Heart right ventricle (tissue), 16 donors: ENCODE data around the gene PDE3A. TPM values are rescaled to one million over a fixed set of nuclear protein-coding genes. Genes with fewer than 3 reads are reported as not detected.
"Not testable (repeated sequence)": the region's sequence is repeated elsewhere in the genome, so short reads cannot be mapped to it uniquely, and the experiment has no call there.

Experiments used
- ATAC-seq, 8 donors: fragments of 200-7000 bp; cut with Tn5 transposase; one replicate each; pipeline ENCODE4 v1.9.1; 2020; ENCODE audit warnings: mild to moderate bottlenecking in 8 of 8, moderate library complexity in 8 of 8, moderate number of reproducible peaks in 1 of 8
- DNase-seq, 2 donors: peaks; one replicate each; pipeline ENCODE4 v3.0.0-alpha.2; 2020
- H3K27ac ChIP-seq, 10 donors: fragments of 200-600 bp; sonication (generic) in 2 of 10; one replicate each; pipeline versions ENCODE4 v1.5.0 to v1.8.0; 2020 to 2022; ENCODE audit warnings: mild to moderate bottlenecking in 3 of 10
- H3K27me3 ChIP-seq, 7 donors: fragments of 200-600 bp; one replicate each; pipeline ENCODE4 v1.8.0; 2021 to 2022; ENCODE audit warnings: mild to moderate bottlenecking in 2 of 7
- H3K36me3 ChIP-seq, 9 donors: fragments of 200-600 bp; sonication (generic) in 1 of 9; one replicate each; pipeline versions ENCODE4 v1.5.0 to v1.8.0; 2020 to 2022; ENCODE audit warnings: mild to moderate bottlenecking in 2 of 9
- H3K4me1 ChIP-seq, 9 donors: fragments of 200-600 bp; sonication (generic) in 1 of 9; one replicate each; pipeline versions ENCODE4 v1.5.0 to v1.8.0; 2020 to 2022; ENCODE audit warnings: mild to moderate bottlenecking in 4 of 9
- H3K4me3 ChIP-seq, 10 donors: fragments of 200-600 bp; sonication (generic) in 2 of 10; one replicate each; pipeline versions ENCODE4 v1.5.0 to v1.8.0; 2020 to 2022; ENCODE audit warnings: mild to moderate bottlenecking in 7 of 10, moderate library complexity in 2 of 10
- H3K9me3 ChIP-seq, 11 donors: fragments of 200-600 bp in 10 of 11; sonication (generic) in 2 of 11; one replicate each; pipeline versions ENCODE4 v1.5.0 to v1.8.0; 2013 to 2022; ENCODE audit warnings: mild to moderate bottlenecking in 2 of 11, control low read depth in 1 of 11, moderate library complexity in 1 of 11
- WGBS, 2 donors: extraction: QIAGEN DNeasy Blood & Tissue Kit; methylation state at CpG; one replicate each; pipeline ENCODE4 v1.1.7; 2013; ENCODE audit warnings: inconsistent platforms in 1 of 2; 5-methylcytosine and 5-hydroxymethylcytosine counted together
- intact Hi-C, 10 donors: fragments of 100-400 bp; cut with DNase I; formaldehyde crosslinking; loops; one replicate each; pipeline versions ENCODE4 v1.11.1 to v1.14.2; 2022
- polyA plus RNA-seq, 2 donors: library from polyadenylated mRNA; stranded (reverse); fragments of 200-250 nt; gene quantifications; one replicate each; pipeline ENCODE4 v1.2.3, GENCODE V29; 2013
- total RNA-seq, 10 donors: library from RNA; stranded (reverse); fragmentation: NEBNext Ultra II Directional in 3 of 10; extraction: Animal tissue kit (Norgen Biotek cat#: 25700) in 3 of 10; gene quantifications; one replicate each; pipeline versions ENCODE4 v1.2.1 to v1.2.4, GENCODE V29; 2021 to 2023
- TF ChIP-seq, protein P1 (sequence below), 9 donors: fragments of 200-600 bp; sonication (generic) in 2 of 9; IDR thresholded peaks; one replicate each; pipeline versions ENCODE4 v1.5.0 to v1.8.0; 2021 to 2022; ENCODE audit warnings: antibody characterized with exemption in 9 of 9, mild to moderate bottlenecking in 5 of 9, moderate library complexity in 1 of 9
- donor health status: Arrhythmogenic right ventricular cardiomyopathy.
- donor health status: ischemic (EF 13 %, LVEDD 7.1; RV severe dilation, severe dysfunction).
- donor health status: healthy with polysubstance abuse.
- donor health status: DM: no; HTN: yes; CAD: no.
- donor health status: DM: no; HTN: no; CAD: no.
- donor health status: ischemic (EF 25% LVEDD 6.9; RV normal size, moderate dysfunction).
- donor health status: ischemic (EF 25% LVEDD 5.7; RV mildly dilated, moderate dysfunction).
- donor health status: healthy.
- donor health status: DM: yes; HTN: yes; CAD: no.
- donor health status: Ischemic cardiomyopathy.
- donor health status: ischemic (EF 35%, LVEDD 5.7; RV mildly dilated, moderate dysfunction).
- donor health status: nonischemic (EF 11% LVEDD 7.7; RV severe dilation, severe dysfunction).
- donor health status: DM: yes; HTN: yes; CAD: no.
- donor health status: PGD.
- donor health status: ischemic (EF 29% LVEDD 5.4; RV normal size, mild dysfunction).
- donor health status: nonischemic (EF 23%, LVEDD 6.1; RV moderate dilation, normal function).

PDE3A gene
- total and polyA plus RNA-seq, 12 donors = 18.8 to 362 (median 209) TPM

DNA sequence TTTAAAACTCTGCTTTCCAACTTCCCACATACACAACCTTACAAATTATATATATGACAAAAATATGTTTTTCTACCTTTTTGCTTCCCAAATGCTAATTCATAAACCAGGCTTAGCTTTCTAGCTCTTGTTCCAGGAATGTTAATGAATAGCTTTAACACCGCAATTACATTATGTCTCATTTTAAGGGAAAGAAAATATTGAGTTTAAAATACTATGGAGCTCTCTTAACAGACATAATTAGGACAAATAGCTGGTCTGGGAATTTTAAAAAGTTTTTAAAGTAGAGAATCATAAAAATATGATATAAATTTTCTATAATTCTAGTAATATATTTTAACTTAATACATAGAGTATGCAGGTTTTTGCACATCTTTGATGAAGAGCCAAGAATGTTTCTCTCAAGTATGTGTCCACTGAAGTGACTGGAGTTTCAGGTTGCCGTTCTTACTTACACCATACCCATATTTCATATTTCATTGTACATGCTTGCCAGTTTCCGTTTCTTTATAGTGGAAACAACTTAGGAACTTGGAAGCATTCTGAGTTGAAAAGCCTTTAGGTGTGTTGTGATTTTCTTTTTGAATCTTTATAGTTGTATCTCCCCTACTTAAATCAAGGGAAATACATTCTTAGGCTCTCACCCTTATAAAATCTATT lies 236.2 kb downstream of the PDE3A start:
- Histone ChIP-seq H3K27ac (peak overlapping the region in 6 of 10 donors; percentile 2 to 73 (median 57)), H3K4me1 (peaks cover 0 to 65% (median 18%) of the 10 kb centered on the region in 9 donors), H3K27me3 (no peaks in the 10 kb centered on the region), H3K36me3 (no peaks in the 10 kb centered on the region), H3K4me3 (no peak overlapping the region), H3K9me3 (no peaks in the 10 kb centered on the region)
- WGBS, 2 donors = 57 to 59% methylated on average over 3 of the region's 3 CpGs
- intact Hi-C loops = loop anchor here in 4 of 10 donors (5.0 to 10.0 kb wide), 4 partner anchors 137 to 690 kb away; no protein-coding TSS in a partner anchor
- DNase-seq (no peak), ATAC-seq (no peak)
- TF ChIP-seq, protein P1, sequence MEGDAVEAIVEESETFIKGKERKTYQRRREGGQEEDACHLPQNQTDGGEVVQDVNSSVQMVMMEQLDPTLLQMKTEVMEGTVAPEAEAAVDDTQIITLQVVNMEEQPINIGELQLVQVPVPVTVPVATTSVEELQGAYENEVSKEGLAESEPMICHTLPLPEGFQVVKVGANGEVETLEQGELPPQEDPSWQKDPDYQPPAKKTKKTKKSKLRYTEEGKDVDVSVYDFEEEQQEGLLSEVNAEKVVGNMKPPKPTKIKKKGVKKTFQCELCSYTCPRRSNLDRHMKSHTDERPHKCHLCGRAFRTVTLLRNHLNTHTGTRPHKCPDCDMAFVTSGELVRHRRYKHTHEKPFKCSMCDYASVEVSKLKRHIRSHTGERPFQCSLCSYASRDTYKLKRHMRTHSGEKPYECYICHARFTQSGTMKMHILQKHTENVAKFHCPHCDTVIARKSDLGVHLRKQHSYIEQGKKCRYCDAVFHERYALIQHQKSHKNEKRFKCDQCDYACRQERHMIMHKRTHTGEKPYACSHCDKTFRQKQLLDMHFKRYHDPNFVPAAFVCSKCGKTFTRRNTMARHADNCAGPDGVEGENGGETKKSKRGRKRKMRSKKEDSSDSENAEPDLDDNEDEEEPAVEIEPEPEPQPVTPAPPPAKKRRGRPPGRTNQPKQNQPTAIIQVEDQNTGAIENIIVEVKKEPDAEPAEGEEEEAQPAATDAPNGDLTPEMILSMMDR (IDR thresholded peaks at IDR 0.05) = no peak

DNA sequence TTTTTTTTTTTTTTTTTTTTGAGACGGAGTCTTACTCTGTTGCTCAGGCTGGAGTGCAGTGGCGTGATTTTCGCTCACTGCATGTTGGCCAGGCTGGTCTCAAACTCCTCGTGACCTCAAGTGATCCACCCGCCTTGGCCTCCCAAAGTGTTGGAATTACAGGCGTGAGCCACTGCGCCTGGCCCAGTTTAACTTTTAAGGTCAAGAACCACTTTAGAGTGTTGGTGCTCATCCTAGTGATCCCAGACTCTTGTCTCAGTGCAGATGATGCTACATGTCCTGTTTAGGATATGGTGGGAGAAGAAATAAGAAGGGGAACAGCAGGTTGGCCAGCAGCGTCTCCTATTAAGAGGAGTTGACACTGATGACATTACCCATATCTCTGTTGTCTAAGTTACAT lies 246.7 kb downstream of the PDE3A start:
- ATAC-seq (peak in 6 of 8 donors; percentile 35 to 72 (median 50)), DNase-seq (peak in 1 of 2 donors; percentile 16)
- WGBS, 2 donors = 72 to 74% methylated on average over 8 of the region's 8 CpGs
- intact Hi-C loops = loop anchor here in 1 of 10 donors (10.0 kb wide), 1 partner anchor 700 kb away; no protein-coding TSS in a partner anchor
- Histone ChIP-seq H3K36me3 (peaks cover 0 to 42% (median 0%) of the 10 kb centered on the region in 9 donors), H3K4me1 (peaks cover 0 to 46% (median 12%) of the 10 kb centered on the region in 9 donors)
- H3K27ac ChIP-seq, H3K27me3 ChIP-seq, H3K9me3 ChIP-seq, H3K4me3 ChIP-seq: not testable (repeated sequence)

DNA sequence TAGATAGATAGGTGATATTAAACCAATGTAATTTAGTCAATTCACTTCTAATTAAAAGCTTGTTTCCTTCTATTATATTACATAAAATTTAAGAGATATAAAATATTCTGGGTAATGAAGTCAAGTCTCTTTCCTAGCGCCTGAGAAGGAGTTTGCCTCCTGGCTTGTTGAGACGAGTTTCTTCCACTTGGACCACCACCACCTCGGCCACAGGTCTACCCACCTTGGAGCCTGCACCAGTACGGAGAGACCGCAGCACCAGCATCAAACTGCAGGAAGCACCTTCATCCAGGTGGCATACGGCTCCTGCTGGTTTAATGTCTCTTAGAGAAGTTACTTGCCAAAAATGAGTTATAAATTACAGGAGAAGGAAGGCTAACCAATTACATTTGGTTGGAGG lies 247.8 kb downstream of the PDE3A start:
- DNase-seq (no peak), ATAC-seq (peak in 1 of 8 donors; percentile 55)
- Histone ChIP-seq H3K27ac (no peak overlapping the region), H3K4me3 (no peak overlapping the region), H3K27me3 (no peaks in the 10 kb centered on the region), H3K9me3 (no peaks in the 10 kb centered on the region), H3K36me3 (peaks cover 0 to 53% (median under 1%) of the 10 kb centered on the region in 9 donors), H3K4me1 (peaks cover 0 to 40% (median 8%) of the 10 kb centered on the region in 9 donors)
- TF ChIP-seq, protein P1 (IDR thresholded peaks at IDR 0.05) = no peak
- intact Hi-C loops = loop anchor here in 1 of 10 donors (10.0 kb wide), 1 partner anchor 701 kb away; no protein-coding TSS in a partner anchor
- WGBS, 2 donors = 95 to 96% methylated on average over 6 of the region's 6 CpGs

DNA sequence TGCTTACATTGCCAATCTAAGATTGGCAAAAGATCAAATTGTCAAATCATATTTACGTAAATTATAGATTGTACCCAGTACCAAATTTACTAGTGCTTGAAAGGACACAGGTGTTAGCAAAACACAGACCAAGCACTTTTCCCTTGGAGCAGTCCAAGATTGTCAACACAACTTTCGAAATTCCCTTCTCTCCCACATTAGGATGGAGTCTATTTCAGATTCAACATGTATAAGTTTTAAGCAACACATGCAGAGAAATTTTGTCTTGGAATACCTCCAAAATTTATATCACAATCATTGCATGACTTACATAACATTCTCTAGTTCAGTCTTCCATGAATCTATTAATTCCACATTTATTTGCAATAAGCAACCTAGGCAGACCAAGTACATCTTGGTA lies 251.9 kb downstream of the PDE3A start:
- DNase-seq = no peak
- Histone ChIP-seq H3K9me3 (no peaks in the 10 kb centered on the region), H3K4me3 (no peak overlapping the region), H3K4me1 (peaks cover 0 to 12% (median 0%) of the 10 kb centered on the region in 9 donors), H3K36me3 (peaks cover 0 to 84% (median 4%) of the 10 kb centered on the region in 9 donors), H3K27me3 (no peaks in the 10 kb centered on the region), H3K27ac (no peak overlapping the region)
- 64 to 68% methylated on average over 2 of the region's 2 CpGs for WGBS, 2 donors
- TF ChIP-seq, protein P1 (IDR thresholded peaks at IDR 0.05) = no peak
- intact Hi-C loops = loop anchor here in 2 of 10 donors (10.0 kb wide), 2 partner anchors 705 to 865 kb away; no protein-coding TSS in a partner anchor
- no peak for ATAC-seq

DNA sequence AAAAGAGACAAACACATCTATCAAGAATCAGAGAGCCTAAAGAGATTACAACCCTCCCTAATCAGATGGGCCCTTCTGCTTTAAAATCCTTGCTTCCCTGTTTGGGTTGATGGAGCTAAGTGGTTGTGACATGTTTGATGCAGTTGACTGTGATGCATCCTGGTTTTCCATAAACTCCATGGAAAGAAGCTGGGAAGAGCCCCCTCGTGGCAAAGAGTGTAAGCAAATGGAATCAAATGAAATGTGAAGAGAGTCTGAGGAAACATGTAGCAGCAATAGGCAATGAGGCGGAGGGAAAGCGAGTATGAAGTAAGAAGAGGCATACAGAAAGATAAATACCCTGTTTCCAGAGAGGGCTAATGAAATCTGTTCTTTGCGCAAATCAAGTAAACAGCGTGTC lies 256.4 kb downstream of the PDE3A start:
- intact Hi-C loops = loop anchor here in 2 of 10 donors (10.0 kb wide), 2 partner anchors 710 to 870 kb away; no protein-coding TSS in a partner anchor

More for the DNA sequence above, 256.4 kb downstream of the PDE3A start:
- Histone ChIP-seq H3K4me1 (peaks cover 3 to 30% (median 18%) of the 10 kb centered on the region in 9 donors), H3K36me3 (peaks cover 0 to 48% (median 4%) of the 10 kb centered on the region in 9 donors), H3K9me3 (no peaks in the 10 kb centered on the region), H3K27me3 (no peaks in the 10 kb centered on the region), H3K27ac (no peak overlapping the region), H3K4me3 (no peak overlapping the region)
- DNase-seq (no peak), ATAC-seq (no peak)
- WGBS, 2 donors = 68 to 71% methylated on average over 5 of the region's 5 CpGs
- TF ChIP-seq, protein P1 (IDR thresholded peaks at IDR 0.05) = peak in 8 of 9 donors; percentile 11 to 53 (median 35)
